Medulla oblongata (tissue), 1 donor: ENCODE measurements around the gene GKN1.
"Not testable (repeated sequence)": the region's sequence is repeated elsewhere in the genome, so short reads cannot be mapped to it uniquely, and the experiment has no call there.

Source experiments
- DNase-seq: peaks from one replicate; pipeline ENCODE4 v3.0.0-alpha.2; 2015; ENCODE audit errors: extremely low spot score

The GKN1 gene, protein sequence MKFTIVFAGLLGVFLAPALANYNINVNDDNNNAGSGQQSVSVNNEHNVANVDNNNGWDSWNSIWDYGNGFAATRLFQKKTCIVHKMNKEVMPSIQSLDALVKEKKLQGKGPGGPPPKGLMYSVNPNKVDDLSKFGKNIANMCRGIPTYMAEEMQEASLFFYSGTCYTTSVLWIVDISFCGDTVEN

DNA sequence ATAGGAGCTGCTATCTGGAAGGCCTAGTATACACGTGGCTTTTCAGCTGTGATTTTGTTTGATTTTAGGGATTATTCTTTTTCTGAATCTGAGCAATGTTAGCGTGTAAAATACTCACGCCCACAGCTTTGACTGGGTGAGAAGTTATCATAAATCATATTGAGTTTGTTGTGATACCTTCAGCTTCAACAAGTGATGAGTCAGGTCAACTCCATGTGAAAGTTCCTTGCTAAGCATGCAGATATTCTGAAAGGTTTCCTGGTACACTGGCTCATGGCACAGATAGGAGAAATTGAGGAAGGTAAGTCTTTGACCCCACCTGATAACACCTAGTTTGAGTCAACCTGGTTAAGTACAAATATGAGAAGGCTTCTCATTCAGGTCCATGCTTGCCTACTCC lies at the start of gene GKN1:
TSS of gene GKN1 (plus strand) at position 386 of the 400 bp plus-strand sequence. CDS start 42 bp downstream, outside the sequence.
- no peak for DNase-seq

- peak; percentile 62 for DNase-seq
Observed at GRCh38 chr2:68925295-68925896, 49.0 kb upstream of the GKN1 start.

DNA sequence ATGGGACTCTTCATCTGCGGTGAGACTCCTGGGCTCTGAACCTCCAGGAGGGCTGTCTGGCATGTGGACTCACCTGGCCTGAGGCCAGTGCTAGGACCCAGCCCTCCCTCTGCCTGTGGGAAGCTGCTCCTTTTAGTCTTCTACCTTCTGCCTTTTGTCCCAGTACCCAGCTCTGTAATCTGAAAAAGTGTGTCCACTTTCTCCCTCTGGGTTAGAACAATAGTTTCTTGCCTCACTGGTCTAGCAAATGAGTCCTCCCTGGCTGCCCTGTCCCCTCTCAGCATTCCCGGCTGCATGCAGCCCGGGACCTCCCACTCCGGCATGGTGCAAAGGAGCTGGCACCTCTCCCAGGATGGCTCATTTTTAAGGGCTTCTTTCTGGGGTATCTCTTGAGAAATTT lies 47.6 kb upstream of the GKN1 start:
- no peak for DNase-seq

GRCh38 chr2:68931149-68931711 lies 43.2 kb upstream of the GKN1 start:
- no peak for DNase-seq

DNA sequence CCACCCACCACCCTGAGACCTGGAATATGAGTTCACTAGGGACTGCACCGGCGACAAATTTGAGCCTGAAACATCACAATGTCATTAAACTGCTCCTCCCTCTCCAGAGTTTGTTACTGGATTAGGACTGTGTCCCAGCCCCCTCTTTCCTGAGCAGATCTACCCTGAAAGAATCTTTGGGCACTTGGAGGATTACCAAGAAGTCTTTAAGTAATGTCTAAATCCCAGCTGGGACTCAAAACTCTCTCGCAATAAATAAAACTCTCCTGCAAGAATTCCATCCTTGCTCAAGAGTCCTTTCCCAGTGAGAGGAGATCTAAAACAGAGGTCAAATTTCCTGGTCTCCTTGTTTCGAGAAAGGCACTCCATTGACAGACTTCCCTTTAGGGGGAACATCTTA lies 42.6 kb upstream of the GKN1 start:
- DNase-seq = no peak

GRCh38 chr2:68932402-68932801 lies 42.0 kb upstream of the GKN1 start:
- DNase-seq = no peak

DNA sequence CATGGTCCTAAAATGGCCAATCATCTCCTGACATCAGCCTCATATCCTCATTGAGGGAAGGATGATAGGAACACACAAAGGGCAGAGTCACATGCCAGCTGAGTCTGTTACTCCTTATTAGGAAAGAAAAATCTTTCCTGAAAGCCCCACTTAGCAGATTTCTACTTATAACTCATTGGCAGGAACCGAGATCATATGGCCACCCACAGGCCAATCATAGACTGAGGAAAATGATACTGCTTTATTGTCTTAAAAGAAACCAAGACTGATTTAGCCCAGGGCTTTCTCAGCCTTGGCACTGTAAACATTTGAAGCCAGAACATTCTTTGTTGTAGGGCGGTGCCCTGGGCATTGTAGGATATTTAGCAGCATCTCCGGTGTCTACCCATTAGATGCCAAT lies 40.4 kb upstream of the GKN1 start:
- no peak for DNase-seq

DNA sequence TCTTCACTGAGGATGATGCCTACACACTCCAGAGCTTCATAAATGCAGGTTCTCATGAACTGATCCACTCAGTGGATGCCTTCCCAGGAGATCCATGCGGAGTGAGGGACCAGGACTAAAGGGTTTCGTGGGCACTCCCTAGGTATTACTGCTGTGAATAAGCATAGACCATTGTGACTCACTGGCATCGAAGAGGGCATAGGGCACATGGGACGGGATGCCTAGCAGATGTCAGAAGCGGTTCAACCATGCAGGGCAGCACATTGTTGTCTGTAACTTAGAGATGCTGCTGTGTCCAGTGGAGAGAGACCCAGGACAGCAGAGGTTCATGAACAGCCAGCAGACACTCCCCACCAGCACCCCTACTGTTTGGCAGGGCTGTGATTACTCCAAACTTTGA lies 39.0 kb upstream of the GKN1 start:
- DNase-seq = no peak

GRCh38 chr2:68936427-68936826 lies 38.0 kb upstream of the GKN1 start:
- DNase-seq = no peak

GRCh38 chr2:68936889-68937288 lies 37.5 kb upstream of the GKN1 start:
- DNase-seq = no peak

GRCh38 chr2:68937346-68938055 lies 36.9 kb upstream of the GKN1 start:
- no peak for DNase-seq

GRCh38 chr2:68938938-68939337 lies 35.5 kb upstream of the GKN1 start:
- DNase-seq = no peak

- no peak for DNase-seq
Observed at GRCh38 chr2:68939962-68940361, 34.5 kb upstream of the GKN1 start.

DNA sequence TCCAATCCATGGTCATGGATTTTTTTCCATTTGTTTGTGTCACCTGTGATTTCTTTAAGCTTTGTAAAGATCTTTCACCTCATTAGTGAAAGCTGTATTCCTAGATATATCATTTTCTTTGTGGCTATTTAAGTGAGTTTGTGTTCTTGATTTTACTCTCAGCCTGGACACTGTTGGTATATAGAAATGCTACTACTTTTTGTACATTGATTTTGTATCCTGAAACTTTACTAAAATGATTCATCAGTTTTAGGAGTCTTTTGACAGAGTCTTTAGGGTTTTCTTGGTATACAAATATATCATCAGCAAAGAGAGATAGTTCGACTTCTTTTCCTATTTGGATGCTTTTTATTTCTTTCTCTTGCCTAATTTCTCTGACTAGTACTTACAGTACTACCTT lies 34.1 kb upstream of the GKN1 start:
- DNase-seq = no peak

DNA sequence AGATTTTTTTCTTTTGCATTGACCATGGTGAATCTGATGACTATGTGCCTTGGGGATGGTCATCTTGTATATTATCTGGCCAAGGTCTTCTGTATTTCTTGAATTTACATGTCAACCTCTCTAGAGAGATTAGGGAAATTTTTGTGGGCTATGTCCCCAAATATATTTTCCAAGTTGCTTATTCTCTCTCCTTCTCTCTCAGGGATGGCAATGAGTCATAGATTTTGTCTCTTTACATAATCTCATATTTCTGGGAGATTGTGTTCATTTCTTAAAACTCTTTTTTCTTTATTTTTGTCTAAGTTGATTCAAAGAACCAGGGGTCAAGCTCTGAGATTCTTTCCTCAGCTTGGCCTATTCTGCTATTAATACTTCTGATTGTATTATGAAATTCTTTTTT lies 31.6 kb upstream of the GKN1 start:
- no peak for DNase-seq

- DNase-seq = peak; percentile 82
Observed at GRCh38 chr2:68943581-68944568, 30.6 kb upstream of the GKN1 start.

DNA sequence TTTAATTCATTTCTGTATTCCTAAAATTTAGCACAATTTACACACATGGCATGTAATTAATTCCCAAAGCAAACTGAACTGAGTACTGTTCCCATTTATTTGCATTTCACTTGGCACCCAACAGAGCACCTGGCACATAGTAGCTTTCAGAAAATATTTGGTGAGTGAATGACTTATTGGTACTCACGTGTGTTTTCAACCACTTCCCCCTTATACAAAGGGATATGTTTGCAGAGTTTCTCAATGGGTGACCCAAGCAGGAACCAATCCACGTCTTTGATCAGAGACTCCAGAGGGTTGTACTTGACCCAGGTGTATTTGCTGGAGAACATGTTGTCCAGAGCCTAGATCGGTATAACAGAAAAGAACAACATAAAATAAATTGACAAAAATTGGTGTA lies 28.3 kb upstream of the GKN1 start:
- DNase-seq = no peak

DNA sequence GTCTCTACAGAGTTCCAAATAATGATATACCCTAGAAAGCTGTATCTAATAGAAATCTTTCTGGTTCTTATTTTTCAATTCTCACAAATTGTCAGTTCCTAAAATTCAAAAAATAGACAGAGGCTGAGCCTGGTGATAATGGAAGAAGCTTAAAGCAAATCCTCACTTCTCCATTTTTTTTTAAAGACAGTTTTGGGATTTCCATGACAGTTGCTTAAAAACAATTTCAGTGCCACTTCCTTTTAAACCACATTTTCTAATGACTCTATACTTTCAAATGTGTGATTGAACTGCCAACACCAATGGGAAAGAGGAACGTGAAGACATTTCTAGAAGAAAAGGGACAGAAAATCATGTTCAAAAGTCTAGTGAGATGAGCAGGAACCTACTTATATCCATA lies 25.7 kb upstream of the GKN1 start:
- peak; percentile 12 for DNase-seq

DNA sequence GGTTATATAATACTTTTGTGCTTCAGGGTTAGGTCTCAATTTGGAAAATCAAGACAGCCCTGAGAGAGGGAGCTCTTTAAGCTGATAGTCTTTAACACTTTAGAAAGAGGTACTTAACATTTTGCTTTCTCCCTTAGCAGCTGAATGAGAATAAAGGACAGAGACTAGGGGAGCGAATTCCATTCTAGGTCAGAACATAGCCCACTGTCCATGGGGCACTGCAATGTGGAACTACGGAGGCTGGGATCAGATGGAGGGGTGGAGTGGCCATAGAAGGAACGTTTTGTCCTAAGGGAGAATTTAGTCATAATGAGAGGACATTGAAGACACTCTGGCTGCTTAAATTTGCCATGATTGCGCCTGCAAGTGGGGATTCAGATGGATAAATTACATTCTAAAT lies 22.5 kb upstream of the GKN1 start:
- no peak for DNase-seq

- no peak for DNase-seq
Observed at GRCh38 chr2:68952887-68953521, 21.4 kb upstream of the GKN1 start, which contains the start of gene GKN2. TSS of gene GKN2 (minus strand) at chr2:68952893. CDS start at chr2:68952861, 32 bp downstream.

- not testable (repeated sequence) for DNase-seq
Observed at GRCh38 chr2:68955432-68955831, 19.0 kb upstream of the GKN1 start.
